GM12878 (cell line): ENCODE data around the gene TOM1L2. TPM values are rescaled to one million over a fixed set of nuclear protein-coding genes. Genes with fewer than 3 reads are reported as not detected.

ENCODE experiments used
- ATAC-seq: fragments of 200-7000 bp; cut with Tn5 transposase; 3 replicates; pipeline ENCODE4 v1.9.1; 2020; ENCODE audit warnings: mild to moderate bottlenecking, moderate library complexity
- BruUV-seq: library from RNA; stranded (reverse); fragments of 400-500 nt; replicated peaks from 2 replicates; lab custom pipeline; 2021; lab: Mats Ljungman, UMichigan
- CTCF ChIA-PET: fragments of 300-600 bp; sonication (Branson Sonifier 250); formaldehyde crosslinking; extraction: SDS; loops from one replicate; lab custom pipeline; 2021; ENCODE audit warnings: inconsistent platforms; lab: Yijun Ruan, JAX
- POLR2A ChIA-PET: fragments of 350-600 bp; formaldehyde crosslinking; extraction: SDS; loops from one replicate; lab custom pipeline; 2021; ENCODE audit warnings: inconsistent platforms; lab: Charles Lee
- RAD21 ChIA-PET: fragments of 300-600 bp; sonication (Branson Sonifier 250); formaldehyde crosslinking; loops from one replicate; lab custom pipeline; 2023; ENCODE audit warnings: antibody characterized with exemption; ENCODE audit not compliant: unreplicated experiment; lab: Charles Lee
- SMC1A ChIA-PET: fragments of 300-600 bp; sonication (Branson Sonifier 250); formaldehyde crosslinking; loops from one replicate; lab custom pipeline; 2023; ENCODE audit not compliant: unreplicated experiment, uncharacterized antibody; lab: Charles Lee
- DNase-seq: peaks from one replicate; pipeline ENCODE4 v3.0.0-alpha.2; 2011; ENCODE audit warnings: low read depth, low spot score
- FAIRE-seq: peaks from 3 replicates; lab custom pipeline; 2011; peaks lifted over from hg19 to GRCh38; lab: Jason Lieb, UNC
- H2AFZ ChIP-seq: 2 replicates; pipeline ENCODE4 v1.6.0; 2011; ENCODE audit warnings: low read depth, low read length, control low read depth; ENCODE audit not compliant: control insufficient read depth
- H3K27ac ChIP-seq: 2 replicates; pipeline ENCODE4 v1.5.1; 2011; ENCODE audit warnings: control low read depth; ENCODE audit not compliant: control insufficient read depth, insufficient read depth
- H3K27me3 ChIP-seq, 2 experiments: replicated peaks in 1 of 2; 2 replicates each; pipeline versions ENCODE4 v1.6.0 to v1.6.1; 2011; ENCODE audit warnings: low read length in 1 of 2; ENCODE audit not compliant: control insufficient read depth in 2 of 2, insufficient read depth in 2 of 2
- H3K36me3 ChIP-seq, 2 experiments: 2 replicates each; pipeline ENCODE4 v1.5.1; 2011; ENCODE audit warnings: low read length in 1 of 2; ENCODE audit not compliant: control insufficient read depth in 2 of 2, insufficient read depth in 2 of 2
- H3K4me1 ChIP-seq: 2 replicates; pipeline ENCODE4 v1.6.1; 2011; ENCODE audit warnings: mild to moderate bottlenecking, low read length, moderate library complexity, mixed read lengths; ENCODE audit not compliant: control insufficient read depth, insufficient read depth
- H3K4me2 ChIP-seq: 2 replicates; pipeline ENCODE4 v1.6.0; 2011; ENCODE audit warnings: control low read depth; ENCODE audit not compliant: control insufficient read depth, insufficient read depth
- H3K4me3 ChIP-seq: fragments of 200-600 bp; sonication (generic); 2 replicates; pipeline ENCODE4 v1.5.1; 2016
- H3K79me2 ChIP-seq: 2 replicates; pipeline ENCODE4 v1.6.0; 2011; ENCODE audit warnings: low read length; ENCODE audit not compliant: control insufficient read depth, insufficient read depth
- H3K9ac ChIP-seq: 2 replicates; pipeline ENCODE4 v1.8.0; 2011; ENCODE audit warnings: low read length, control low read depth, mixed read lengths; ENCODE audit not compliant: control insufficient read depth, insufficient read depth
- H3K9me3 ChIP-seq: replicated peaks from 3 replicates; pipeline ENCODE4 v1.5.1; 2011; ENCODE audit warnings: mild to moderate bottlenecking, low read length; ENCODE audit not compliant: control insufficient read depth, insufficient read depth
- H4K20me1 ChIP-seq: 2 replicates; pipeline ENCODE4 v1.6.0; 2011; ENCODE audit not compliant: control insufficient read depth, insufficient read depth
- CBX3 ChIP-seq: fragments of 200-600 bp; sonication (generic); IDR thresholded peaks from 2 replicates; pipeline ENCODE4 v1.6.1; 2016; ENCODE audit warnings: low read depth, borderline replicate concordance
- CBX5 ChIP-seq: sonication (generic); IDR thresholded peaks from 2 replicates; pipeline ENCODE4 v1.6.1; 2016; ENCODE audit warnings: low read depth, moderate library complexity, mild to moderate bottlenecking, inconsistent platforms
- EGR1 ChIP-seq, 2 experiments: IDR thresholded peaks; 1 replicate in 1 of 2; 2 replicates in 1 of 2; pipeline ENCODE4 v1.6.1; 2011 to 2012; ENCODE audit warnings: low read depth in 2 of 2, low read length in 2 of 2, borderline replicate concordance in 1 of 2, mild to moderate bottlenecking in 1 of 2, moderate library complexity in 1 of 2
- JUND ChIP-seq: IDR thresholded peaks from 2 replicates; pipeline ENCODE4 v1.6.1; 2012; ENCODE audit warnings: low read depth, mild to moderate bottlenecking, low read length, improper control_type of control experiment, moderate library complexity
- NBN ChIP-seq: fragments of 450-650 bp; IDR thresholded peaks from 2 replicates; pipeline ENCODE4 v1.6.1; 2016
- ZNF622 ChIP-seq: fragments of 450-650 bp; IDR thresholded peaks from 2 replicates; pipeline ENCODE4 v1.6.1; 2017; ENCODE audit warnings: mild to moderate bottlenecking, inconsistent platforms
- WGBS: methylation state at CpG from one replicate; pipeline ENCODE4 v1.1.6; 2016; ENCODE audit warnings: low lambda C conversion rate; ENCODE audit not compliant: insufficient replicate concordance, insufficient coverage; ENCODE audit errors: missing lambda C conversion rate; 5-methylcytosine and 5-hydroxymethylcytosine counted together
- in situ Hi-C: fragments of 300-500 bp; cut with MboI; formaldehyde crosslinking; loops from 9 replicates; pipeline ENCODE4 v1.14.3; 2018; ENCODE audit warnings: mixed read lengths
- intact Hi-C: fragments of 100-400 bp; cut with micrococcal nuclease; formaldehyde crosslinking; loops from one replicate; pipeline ENCODE4 v1.14.2; 2022; ENCODE audit not compliant: unreplicated experiment
- polyA plus RNA-seq, 11 experiments: library from polyadenylated mRNA; depleted of rRNA in 4 of 11; unstranded in 6 of 11; stranded (reverse) in 5 of 11; fragments of >200 nt; fragmentation: Nextera tagmentation in 4 of 11; fragmentation: Illumina TruSeq in 1 of 11; extraction: Ambion mirVana in 4 of 11; extraction: Trizol in 1 of 11; gene quantifications; 1 replicate in 1 of 11; 2 replicates in 10 of 11; pipeline versions ENCODE4 v1.2.1 to v1.2.3, GENCODE V29; 2011 to 2016; ENCODE audit warnings: inconsistent platforms in 2 of 11, missing spikeins in 2 of 11, low read depth in 1 of 11
- total RNA-seq, 4 experiments: library from RNA; depleted of rRNA in 3 of 4; stranded (reverse); fragments of >200 nt in 3 of 4; fragmentation: Illumina TruSeq in 1 of 4; extraction: Trizol in 1 of 4; gene quantifications; 2 replicates each; pipeline versions ENCODE4 v1.2.1 to v1.2.3, GENCODE V29; 2013 to 2021
- TF ChIP-seq, protein P1 (sequence below): fragments of 450-650 bp; IDR thresholded peaks from 2 replicates; pipeline ENCODE4 v1.6.1; 2016; ENCODE audit warnings: mild to moderate bottlenecking
- TF ChIP-seq, protein P2 (sequence below): fragments of 450-650 bp; IDR thresholded peaks from 2 replicates; pipeline ENCODE4 v1.6.1; 2017; ENCODE audit warnings: mild to moderate bottlenecking, moderate library complexity
- TF ChIP-seq, protein P3 (sequence below): IDR thresholded peaks from 2 replicates; pipeline ENCODE4 v1.6.1; 2012; ENCODE audit warnings: low read depth, low read length, improper control_type of control experiment
- TF ChIP-seq, protein P4 (sequence below): IDR thresholded peaks from 2 replicates; pipeline ENCODE4 v1.6.1; 2011; ENCODE audit warnings: low read depth, low read length, improper control_type of control experiment, borderline replicate concordance

TOM1L2 gene
- total and polyA plus RNA-seq, 10 of the 15 experiments (the other 5 are each of a cell fraction or from before 2014, with no cell fraction given), result 0.19 to 19.2 (median 8.1) TPM

DNA sequence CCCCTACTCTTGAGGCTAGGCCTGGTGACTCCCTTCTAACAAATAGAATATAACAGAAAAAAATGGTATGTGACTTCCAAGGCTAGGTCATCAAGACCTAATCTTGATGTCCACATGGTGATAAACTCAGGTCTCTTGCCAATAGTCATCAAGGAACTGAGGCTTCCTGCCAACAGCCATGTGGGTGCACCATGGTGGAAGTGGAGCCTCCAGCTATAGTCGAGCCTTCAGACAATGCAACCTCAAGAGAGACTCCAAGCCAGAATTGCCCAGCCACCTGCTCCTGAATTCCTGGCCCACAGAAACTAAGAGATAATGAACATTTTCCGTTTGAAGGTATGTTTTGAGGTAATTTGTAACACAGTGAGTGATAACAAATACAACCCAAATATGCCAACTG, 79.5 kb downstream of the TOM1L2 start:
- no peak overlapping the region for H3K9ac ChIP-seq
- no peak overlapping the region for H2AFZ ChIP-seq
- DNase-seq, result no peak
- H3K79me2 ChIP-seq, result no peaks in the 10 kb centered on the region
- H3K27ac ChIP-seq, result no peak overlapping the region
- H4K20me1 ChIP-seq, result no peaks in the 10 kb centered on the region
- CTCF ChIA-PET, result interaction anchor here (2.4 to 10.0 kb wide), 2 partner anchors 26 to 141 kb away, joined by 11 to 73 read pairs; no protein-coding TSS in a partner anchor
- no TSS peak for BruUV-seq
- peaks cover 33% of the 10 kb centered on the region for H3K4me1 ChIP-seq
- H3K4me2 ChIP-seq, result no peak overlapping the region
- RAD21 ChIA-PET, result interaction anchor here (0.9 to 5.4 kb wide), 3 partner anchors 27 to 141 kb away, joined by 3 to 48 read pairs (median 4); no protein-coding TSS in a partner anchor
- SMC1A ChIA-PET, result interaction anchor here (1.0 to 3.2 kb wide), 6 partner anchors 26 to 143 kb away, joined by 3 to 42 read pairs (median 6); no protein-coding TSS in a partner anchor
- intact Hi-C loops, result loop anchor here (5.0 kb wide), 1 partner anchor 75 kb away; no protein-coding TSS in a partner anchor
- ATAC-seq, result no peak
- TF ChIP-seq NBN (no peak), CBX3 (no peak), ZNF622 (no peak), JUND (no peak), EGR1 (IDR thresholded peaks at IDR 0.05; ENCODE audit: borderline replicate concordance in 1 of 2, low read depth in 2 of 2, low read length in 2 of 2) (no peak), CBX5 (no peak)
- TF ChIP-seq, protein P1, sequence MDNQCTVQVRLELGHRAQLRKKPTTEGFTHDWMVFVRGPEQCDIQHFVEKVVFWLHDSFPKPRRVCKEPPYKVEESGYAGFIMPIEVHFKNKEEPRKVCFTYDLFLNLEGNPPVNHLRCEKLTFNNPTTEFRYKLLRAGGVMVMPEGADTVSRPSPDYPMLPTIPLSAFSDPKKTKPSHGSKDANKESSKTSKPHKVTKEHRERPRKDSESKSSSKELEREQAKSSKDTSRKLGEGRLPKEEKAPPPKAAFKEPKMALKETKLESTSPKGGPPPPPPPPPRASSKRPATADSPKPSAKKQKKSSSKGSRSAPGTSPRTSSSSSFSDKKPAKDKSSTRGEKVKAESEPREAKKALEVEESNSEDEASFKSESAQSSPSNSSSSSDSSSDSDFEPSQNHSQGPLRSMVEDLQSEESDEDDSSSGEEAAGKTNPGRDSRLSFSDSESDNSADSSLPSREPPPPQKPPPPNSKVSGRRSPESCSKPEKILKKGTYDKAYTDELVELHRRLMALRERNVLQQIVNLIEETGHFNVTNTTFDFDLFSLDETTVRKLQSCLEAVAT, result no peak
- TF ChIP-seq, protein P2, sequence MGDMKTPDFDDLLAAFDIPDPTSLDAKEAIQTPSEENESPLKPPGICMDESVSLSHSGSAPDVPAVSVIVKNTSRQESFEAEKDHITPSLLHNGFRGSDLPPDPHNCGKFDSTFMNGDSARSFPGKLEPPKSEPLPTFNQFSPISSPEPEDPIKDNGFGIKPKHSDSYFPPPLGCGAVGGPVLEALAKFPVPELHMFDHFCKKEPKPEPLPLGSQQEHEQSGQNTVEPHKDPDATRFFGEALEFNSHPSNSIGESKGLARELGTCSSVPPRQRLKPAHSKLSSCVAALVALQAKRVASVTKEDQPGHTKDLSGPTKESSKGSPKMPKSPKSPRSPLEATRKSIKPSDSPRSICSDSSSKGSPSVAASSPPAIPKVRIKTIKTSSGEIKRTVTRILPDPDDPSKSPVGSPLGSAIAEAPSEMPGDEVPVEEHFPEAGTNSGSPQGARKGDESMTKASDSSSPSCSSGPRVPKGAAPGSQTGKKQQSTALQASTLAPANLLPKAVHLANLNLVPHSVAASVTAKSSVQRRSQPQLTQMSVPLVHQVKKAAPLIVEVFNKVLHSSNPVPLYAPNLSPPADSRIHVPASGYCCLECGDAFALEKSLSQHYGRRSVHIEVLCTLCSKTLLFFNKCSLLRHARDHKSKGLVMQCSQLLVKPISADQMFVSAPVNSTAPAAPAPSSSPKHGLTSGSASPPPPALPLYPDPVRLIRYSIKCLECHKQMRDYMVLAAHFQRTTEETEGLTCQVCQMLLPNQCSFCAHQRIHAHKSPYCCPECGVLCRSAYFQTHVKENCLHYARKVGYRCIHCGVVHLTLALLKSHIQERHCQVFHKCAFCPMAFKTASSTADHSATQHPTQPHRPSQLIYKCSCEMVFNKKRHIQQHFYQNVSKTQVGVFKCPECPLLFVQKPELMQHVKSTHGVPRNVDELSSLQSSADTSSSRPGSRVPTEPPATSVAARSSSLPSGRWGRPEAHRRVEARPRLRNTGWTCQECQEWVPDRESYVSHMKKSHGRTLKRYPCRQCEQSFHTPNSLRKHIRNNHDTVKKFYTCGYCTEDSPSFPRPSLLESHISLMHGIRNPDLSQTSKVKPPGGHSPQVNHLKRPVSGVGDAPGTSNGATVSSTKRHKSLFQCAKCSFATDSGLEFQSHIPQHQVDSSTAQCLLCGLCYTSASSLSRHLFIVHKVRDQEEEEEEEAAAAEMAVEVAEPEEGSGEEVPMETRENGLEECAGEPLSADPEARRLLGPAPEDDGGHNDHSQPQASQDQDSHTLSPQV, result no peak
- TF ChIP-seq, protein P3, sequence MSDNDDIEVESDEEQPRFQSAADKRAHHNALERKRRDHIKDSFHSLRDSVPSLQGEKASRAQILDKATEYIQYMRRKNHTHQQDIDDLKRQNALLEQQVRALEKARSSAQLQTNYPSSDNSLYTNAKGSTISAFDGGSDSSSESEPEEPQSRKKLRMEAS, result no peak
- TF ChIP-seq, protein P4, sequence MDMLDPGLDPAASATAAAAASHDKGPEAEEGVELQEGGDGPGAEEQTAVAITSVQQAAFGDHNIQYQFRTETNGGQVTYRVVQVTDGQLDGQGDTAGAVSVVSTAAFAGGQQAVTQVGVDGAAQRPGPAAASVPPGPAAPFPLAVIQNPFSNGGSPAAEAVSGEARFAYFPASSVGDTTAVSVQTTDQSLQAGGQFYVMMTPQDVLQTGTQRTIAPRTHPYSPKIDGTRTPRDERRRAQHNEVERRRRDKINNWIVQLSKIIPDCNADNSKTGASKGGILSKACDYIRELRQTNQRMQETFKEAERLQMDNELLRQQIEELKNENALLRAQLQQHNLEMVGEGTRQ, result no peak
- TF ChIP-seq, all 136 proteins: peak for 0
- POLR2A ChIA-PET, result no interaction called here
- no peaks in the 10 kb centered on the region for H3K27me3 ChIP-seq
- no peaks in the 10 kb centered on the region; a peak in 2 of 4 replicates for H3K36me3 ChIP-seq
- FAIRE-seq, result no peak
- H3K4me3 ChIP-seq, result no peak overlapping the region
- in situ Hi-C loops, result loop anchor here (5.0 kb wide), 1 partner anchor 140 kb away; no protein-coding TSS in a partner anchor
- WGBS, result 64% methylated on average over 2 of the region's 2 CpGs
- no peaks in the 10 kb centered on the region for H3K9me3 ChIP-seq
